Astrocyte (in vitro differentiated cells and primary cell): ENCODE results near the gene UBE2S. TPM values are rescaled to one million over a fixed set of nuclear protein-coding genes. Genes with fewer than 3 reads are reported as not detected.

Source experiments
- DNase-seq: peaks from one replicate; pipeline ENCODE4 v3.0.0-alpha.2; 2010; ENCODE audit warnings: low read depth
- FAIRE-seq: peaks from 2 replicates; lab custom pipeline; 2011; peaks lifted over from hg19 to GRCh38; lab: Jason Lieb, UNC
- H2AFZ ChIP-seq: 2 replicates; pipeline ENCODE4 v1.6.0; 2012; ENCODE audit warnings: low read depth, low read length, inconsistent platforms
- H3K27ac ChIP-seq: 2 replicates; pipeline ENCODE4 v1.5.1; 2011; ENCODE audit warnings: low read depth, low read length, inconsistent platforms
- H3K27me3 ChIP-seq: 2 replicates; pipeline ENCODE4 v1.6.0; 2011; ENCODE audit warnings: low read length, inconsistent platforms; ENCODE audit not compliant: insufficient read depth
- H3K36me3 ChIP-seq: 2 replicates; pipeline ENCODE4 v1.5.1; 2011; ENCODE audit warnings: low read length, inconsistent platforms; ENCODE audit not compliant: insufficient read depth
- H3K4me1 ChIP-seq: 2 replicates; pipeline ENCODE4 v1.5.1; 2011; ENCODE audit warnings: low read length, inconsistent platforms; ENCODE audit not compliant: insufficient read depth
- H3K4me2 ChIP-seq: 2 replicates; pipeline ENCODE4 v1.6.0; 2012; ENCODE audit warnings: low read length, inconsistent platforms
- H3K4me3 ChIP-seq: 2 replicates; pipeline ENCODE4 v1.5.1; 2011; ENCODE audit warnings: low read depth, mild to moderate bottlenecking, low read length, inconsistent platforms; ENCODE audit not compliant: insufficient read depth
- H3K79me2 ChIP-seq: 2 replicates; pipeline ENCODE4 v1.6.0; 2012; ENCODE audit warnings: mild to moderate bottlenecking, low read length, inconsistent platforms; ENCODE audit not compliant: insufficient read depth
- H3K9ac ChIP-seq: 2 replicates; pipeline ENCODE4 v1.6.0; 2012; ENCODE audit warnings: mild to moderate bottlenecking, low read length, inconsistent platforms
- H3K9me3 ChIP-seq: 2 replicates; pipeline ENCODE4 v1.5.1; 2012; ENCODE audit warnings: low read depth, mild to moderate bottlenecking, low read length, inconsistent platforms; ENCODE audit not compliant: insufficient read depth
- H4K20me1 ChIP-seq: 2 replicates; pipeline ENCODE4 v1.6.0; 2012; ENCODE audit warnings: low read length, inconsistent platforms; ENCODE audit not compliant: insufficient read depth
- H3K27ac Mint-ChIP-seq: one replicate; pipeline ENCODE4 v1.8.0; 2021; ENCODE audit warnings: mild to moderate bottlenecking, mixed read lengths; ENCODE audit not compliant: unreplicated experiment
- H3K27me3 Mint-ChIP-seq: one replicate; pipeline ENCODE4 v1.8.0; 2021; ENCODE audit warnings: low read depth, mixed read lengths; ENCODE audit not compliant: unreplicated experiment
- H3K36me3 Mint-ChIP-seq: one replicate; pipeline ENCODE4 v1.8.0; 2021; ENCODE audit warnings: low read depth, mixed read lengths; ENCODE audit not compliant: unreplicated experiment
- H3K4me1 Mint-ChIP-seq: one replicate; pipeline ENCODE4 v1.8.0; 2021; ENCODE audit warnings: low read depth, mixed read lengths; ENCODE audit not compliant: unreplicated experiment
- H3K4me3 Mint-ChIP-seq: one replicate; pipeline ENCODE4 v1.8.0; 2021; ENCODE audit warnings: mild to moderate bottlenecking, moderate library complexity, mixed read lengths; ENCODE audit not compliant: unreplicated experiment
- H3K9me3 Mint-ChIP-seq: one replicate; pipeline ENCODE4 v1.8.0; 2021; ENCODE audit warnings: mild to moderate bottlenecking, mixed read lengths; ENCODE audit not compliant: unreplicated experiment
- EZH2 ChIP-seq: IDR thresholded peaks from 2 replicates; pipeline ENCODE4 v1.6.1; 2012; ENCODE audit warnings: mild to moderate bottlenecking, low read length, inconsistent platforms; ENCODE audit not compliant: insufficient read depth
- total RNA-seq: library from RNA; stranded (reverse); gene quantifications from 2 replicates; pipeline ENCODE4 v1.2.1, GENCODE V29; 2021
- TF ChIP-seq, protein P1 (sequence below): IDR thresholded peaks from 2 replicates; pipeline ENCODE4 v1.5.1; 2011; ENCODE audit warnings: low read depth, mild to moderate bottlenecking, inconsistent platforms, low read length, moderate library complexity; ENCODE audit not compliant: insufficient read depth

Gene UBE2S
- total RNA-seq, 1 donor from 2014 or later: 116 TPM

DNA sequence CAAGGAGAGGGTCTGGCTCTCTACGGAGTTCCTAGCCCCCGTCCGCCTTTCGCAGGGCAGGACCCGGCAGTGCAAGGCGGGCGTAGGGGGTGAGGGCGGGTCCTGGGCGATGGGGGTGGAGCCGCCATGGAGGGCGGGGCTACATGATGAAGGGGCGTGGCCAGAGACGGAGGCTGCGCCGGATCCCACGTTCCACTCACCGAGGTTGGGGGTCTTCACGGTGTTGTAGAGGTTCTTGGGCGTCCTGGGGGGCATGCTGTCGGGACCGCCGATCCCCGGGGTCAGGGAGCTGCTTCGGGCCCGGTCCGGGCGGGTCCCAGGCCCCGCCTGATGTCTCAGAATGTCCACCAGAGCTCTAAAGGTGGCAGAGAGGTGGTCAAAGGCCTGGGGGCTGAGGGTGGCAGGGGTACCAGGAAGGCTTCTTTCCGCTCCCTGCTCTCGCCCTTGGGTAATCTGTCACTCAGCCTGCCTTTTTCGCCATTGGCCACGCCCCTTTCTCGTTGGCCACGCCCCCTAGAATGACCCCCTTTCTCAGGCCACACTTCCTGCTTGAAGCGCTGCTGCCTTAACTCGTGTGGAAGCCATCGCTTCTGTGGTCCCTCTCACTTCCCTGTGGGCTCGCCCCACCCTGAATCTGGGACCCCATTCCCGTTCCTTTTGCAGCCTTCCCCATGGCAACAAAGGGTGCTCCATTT is 33.0 kb upstream of the UBE2S start:
- Histone ChIP-seq H2AFZ (no peak overlapping the region), H4K20me1 (no peaks in the 10 kb centered on the region), H3K9ac (no peak overlapping the region), H3K4me1 (no peaks in the 10 kb centered on the region), H3K27ac (no peak overlapping the region), H3K27me3 (peaks cover 48% of the 10 kb centered on the region), H3K4me3 (no peak overlapping the region), H3K36me3 (no peaks in the 10 kb centered on the region), H3K4me2 (no peak overlapping the region), H3K9me3 (peaks cover 4% of the 10 kb centered on the region), H3K79me2 (no peaks in the 10 kb centered on the region)
- TF ChIP-seq, protein P1, sequence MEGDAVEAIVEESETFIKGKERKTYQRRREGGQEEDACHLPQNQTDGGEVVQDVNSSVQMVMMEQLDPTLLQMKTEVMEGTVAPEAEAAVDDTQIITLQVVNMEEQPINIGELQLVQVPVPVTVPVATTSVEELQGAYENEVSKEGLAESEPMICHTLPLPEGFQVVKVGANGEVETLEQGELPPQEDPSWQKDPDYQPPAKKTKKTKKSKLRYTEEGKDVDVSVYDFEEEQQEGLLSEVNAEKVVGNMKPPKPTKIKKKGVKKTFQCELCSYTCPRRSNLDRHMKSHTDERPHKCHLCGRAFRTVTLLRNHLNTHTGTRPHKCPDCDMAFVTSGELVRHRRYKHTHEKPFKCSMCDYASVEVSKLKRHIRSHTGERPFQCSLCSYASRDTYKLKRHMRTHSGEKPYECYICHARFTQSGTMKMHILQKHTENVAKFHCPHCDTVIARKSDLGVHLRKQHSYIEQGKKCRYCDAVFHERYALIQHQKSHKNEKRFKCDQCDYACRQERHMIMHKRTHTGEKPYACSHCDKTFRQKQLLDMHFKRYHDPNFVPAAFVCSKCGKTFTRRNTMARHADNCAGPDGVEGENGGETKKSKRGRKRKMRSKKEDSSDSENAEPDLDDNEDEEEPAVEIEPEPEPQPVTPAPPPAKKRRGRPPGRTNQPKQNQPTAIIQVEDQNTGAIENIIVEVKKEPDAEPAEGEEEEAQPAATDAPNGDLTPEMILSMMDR: no peak
- TF ChIP-seq EZH2: no peak
- H3K4me3 Mint-ChIP-seq: peak overlapping the region; percentile 12
- H3K27me3 Mint-ChIP-seq: peaks cover 73% of the 10 kb centered on the region
- DNase-seq (no peak), FAIRE-seq (no peak)
- H3K36me3 Mint-ChIP-seq: no peaks in the 10 kb centered on the region
- no peak overlapping the region for H3K27ac Mint-ChIP-seq
- H3K4me1 Mint-ChIP-seq: no peaks in the 10 kb centered on the region
- H3K9me3 Mint-ChIP-seq: peaks cover 10% of the 10 kb centered on the region

DNA sequence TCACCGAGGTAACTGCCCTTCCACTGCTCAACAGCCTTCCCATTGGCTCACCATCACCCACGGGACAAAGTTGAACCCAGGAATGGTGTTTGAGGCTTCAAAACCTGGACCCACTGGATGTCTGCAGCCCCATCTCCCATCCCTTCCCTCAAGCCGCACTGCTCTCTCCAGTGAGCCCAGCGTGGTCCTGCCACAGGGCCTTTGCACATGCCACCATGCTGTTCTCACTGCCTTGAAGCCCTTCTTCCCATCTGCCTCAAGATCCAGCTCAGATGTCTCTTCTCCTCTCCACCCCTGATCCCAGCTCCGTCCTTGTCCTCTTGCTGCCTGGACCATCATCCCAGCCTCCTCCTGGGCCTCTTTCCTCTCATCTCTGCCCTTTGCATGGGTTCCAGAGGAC is 31.5 kb upstream of the UBE2S start:
- Histone ChIP-seq H3K27ac (no peak overlapping the region), H3K36me3 (no peaks in the 10 kb centered on the region), H3K4me1 (no peaks in the 10 kb centered on the region), H3K27me3 (peaks cover 37% of the 10 kb centered on the region), H3K4me3 (no peak overlapping the region), H3K9ac (no peak overlapping the region), H4K20me1 (no peaks in the 10 kb centered on the region), H3K79me2 (no peaks in the 10 kb centered on the region), H3K4me2 (no peak overlapping the region), H3K9me3 (peaks cover 4% of the 10 kb centered on the region), H2AFZ (no peak overlapping the region)
- H3K4me1 Mint-ChIP-seq: no peaks in the 10 kb centered on the region
- no peak overlapping the region for H3K27ac Mint-ChIP-seq
- peaks cover 58% of the 10 kb centered on the region for H3K27me3 Mint-ChIP-seq
- no peak for FAIRE-seq
- peak overlapping the region; percentile 57 for H3K4me3 Mint-ChIP-seq
- TF ChIP-seq, protein P1: no peak
- no peak for TF ChIP-seq EZH2
- DNase-seq: no peak
- H3K36me3 Mint-ChIP-seq: no peaks in the 10 kb centered on the region
- H3K9me3 Mint-ChIP-seq: peaks cover 10% of the 10 kb centered on the region

DNA sequence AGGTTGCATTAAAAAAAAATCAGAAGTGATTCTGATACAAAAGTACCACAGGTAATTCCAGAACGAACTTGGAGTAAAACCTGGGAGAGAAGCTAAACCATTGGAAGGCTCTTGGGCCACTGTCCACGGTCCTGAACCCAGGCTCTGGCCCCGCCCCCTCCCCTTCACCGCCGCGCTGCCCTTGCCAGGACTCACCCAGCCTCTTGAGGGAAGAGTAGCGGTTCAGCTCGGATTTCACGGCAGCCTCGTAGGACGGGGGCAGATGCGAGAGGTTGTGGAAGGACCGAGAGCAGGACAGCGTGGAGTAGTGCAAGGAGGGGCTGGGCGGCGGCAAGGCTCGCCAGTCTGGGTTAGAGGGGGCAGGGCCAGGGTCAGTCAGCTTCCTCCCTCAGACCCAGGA is 29.8 kb upstream of the UBE2S start:
- Mint-ChIP-seq H3K36me3 (no peaks in the 10 kb centered on the region), H3K27ac (no peak overlapping the region), H3K9me3 (peaks cover 10% of the 10 kb centered on the region), H3K27me3 (peaks cover 45% of the 10 kb centered on the region), H3K4me3 (peak overlapping the region; percentile 45), H3K4me1 (no peaks in the 10 kb centered on the region)
- no peaks in the 10 kb centered on the region for H3K79me2 ChIP-seq
- H3K27me3 ChIP-seq: peaks cover 35% of the 10 kb centered on the region
- H3K36me3 ChIP-seq: no peaks in the 10 kb centered on the region
- H3K27ac ChIP-seq: no peak overlapping the region
- no peak overlapping the region for H3K4me3 ChIP-seq
- FAIRE-seq: no peak
- H3K9ac ChIP-seq: no peak overlapping the region
- no peaks in the 10 kb centered on the region for H4K20me1 ChIP-seq
- no peaks in the 10 kb centered on the region for H3K4me1 ChIP-seq
- peaks cover 8% of the 10 kb centered on the region for H3K9me3 ChIP-seq
- H2AFZ ChIP-seq: no peak overlapping the region
- peak; percentile 31 for DNase-seq
- TF ChIP-seq, protein P1: no peak
- TF ChIP-seq EZH2: no peak
- H3K4me2 ChIP-seq: no peak overlapping the region
